PC-9 (cell line): ENCODE results near the gene GCGR.

Experiments used
- CTCF ChIP-seq: fragments of 200-600 bp; sonication (generic); conservative IDR thresholded peaks from 2 replicates; pipeline ENCODE4 v1.6.1; 2017; ENCODE audit warnings: mixed run types, antibody characterized with exemption, mild to moderate bottlenecking, moderate library complexity
- EZH2 ChIP-seq: fragments of 200-600 bp; sonication (generic); IDR thresholded peaks from 2 replicates; pipeline ENCODE4 v1.8.0; 2017; ENCODE audit warnings: antibody characterized with exemption, low read depth

DNA sequence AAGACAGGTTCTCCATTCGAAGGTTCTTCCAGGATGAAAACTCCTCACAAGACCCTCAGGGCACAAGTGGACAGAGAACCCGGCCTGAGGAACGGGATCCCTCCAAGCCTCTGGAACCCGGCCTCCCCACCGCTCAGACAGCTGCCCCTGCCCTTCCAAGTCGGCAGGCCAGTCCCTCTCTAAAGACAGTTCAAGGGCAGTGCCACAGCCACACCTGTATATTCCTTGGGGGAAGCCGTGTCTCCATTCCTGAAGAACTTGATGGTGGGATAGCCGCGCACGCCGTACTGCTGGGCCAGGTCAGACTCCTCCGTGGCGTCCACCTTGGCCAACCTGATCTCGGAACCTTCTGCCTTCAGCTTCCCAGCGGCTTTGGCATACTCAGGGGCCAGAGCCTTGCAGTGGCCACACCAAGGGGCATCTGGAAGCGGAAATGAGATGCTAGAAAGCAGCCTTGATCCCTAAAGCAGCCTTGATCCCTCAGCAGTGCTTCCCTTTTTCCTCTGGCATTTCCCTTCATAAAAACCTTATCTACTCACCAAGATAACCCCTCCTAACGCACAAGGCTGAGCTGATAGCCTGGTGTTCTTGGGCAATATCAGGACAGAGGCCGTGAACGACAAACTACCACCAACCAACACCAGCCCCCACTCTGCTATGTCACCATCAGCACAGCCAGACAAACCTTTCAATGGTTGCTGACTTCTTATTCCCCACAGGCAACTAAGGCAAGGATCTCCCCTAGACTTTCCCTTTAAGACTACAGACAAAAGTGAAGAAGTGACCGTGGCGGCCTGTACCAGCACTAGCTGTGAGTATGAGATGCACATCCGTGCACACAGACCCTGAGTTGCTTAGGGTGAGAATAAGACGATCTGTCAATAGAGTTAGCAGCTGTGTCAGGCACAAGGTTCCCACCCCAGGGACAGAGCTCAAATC is 55.3 kb downstream of the GCGR start:
- TF ChIP-seq CTCF (no peak), EZH2 (no peak)
